ENCODE results near the gene SNAPC4.
"Not testable (repeated sequence)": the region's sequence is repeated elsewhere in the genome, so short reads cannot be mapped to it uniquely, and the experiment has no call there.

Gene SNAPC4

GRCh38 chr9:136433849-136434579 is 34.0 kb upstream of the SNAPC4 start:
- no peak for DNase-seq (ENCODE audit: low read depth in 1 of 2, low spot score in 1 of 2)

GRCh38 chr9:136433043-136433715 is 33.2 kb upstream of the SNAPC4 start:
- no peak for DNase-seq (ENCODE audit: low read depth in 1 of 2, low spot score in 1 of 2)

- DNase-seq (ENCODE audit: low read depth in 1 of 2, low spot score in 1 of 2): no peak
Measured at GRCh38 chr9:136432591-136432990, 32.6 kb upstream of the SNAPC4 start.

- DNase-seq (ENCODE audit: low read depth in 1 of 2, low spot score in 1 of 2): no peak
Measured at GRCh38 chr9:136431782-136432350, 31.9 kb upstream of the SNAPC4 start.

GRCh38 chr9:136430588-136431234 is 30.7 kb upstream of the SNAPC4 start:
- no peak for DNase-seq (ENCODE audit: low read depth in 1 of 2, low spot score in 1 of 2)

GRCh38 chr9:136429683-136430491 is 29.9 kb upstream of the SNAPC4 start:
- no peak for DNase-seq (ENCODE audit: low read depth in 1 of 2, low spot score in 1 of 2)

- DNase-seq (ENCODE audit: low read depth in 1 of 2, low spot score in 1 of 2): no peak
Measured at GRCh38 chr9:136429075-136429628, 29.2 kb upstream of the SNAPC4 start.

- no peak for DNase-seq (ENCODE audit: low read depth in 1 of 2, low spot score in 1 of 2)
Measured at GRCh38 chr9:136426787-136427186, 26.8 kb upstream of the SNAPC4 start.

- DNase-seq (ENCODE audit: low read depth in 1 of 2, low spot score in 1 of 2): not testable (repeated sequence)
Measured at GRCh38 chr9:136425367-136425766, 25.4 kb upstream of the SNAPC4 start.

- no peak for DNase-seq (ENCODE audit: low read depth in 1 of 2, low spot score in 1 of 2)
Measured at GRCh38 chr9:136424750-136425362, 24.9 kb upstream of the SNAPC4 start.

- no peak for DNase-seq (ENCODE audit: low read depth in 1 of 2, low spot score in 1 of 2)
Measured at GRCh38 chr9:136423432-136424146, 23.6 kb upstream of the SNAPC4 start.

- no peak for DNase-seq (ENCODE audit: low read depth in 1 of 2, low spot score in 1 of 2)
Measured at GRCh38 chr9:136422876-136423275, 22.9 kb upstream of the SNAPC4 start.

GRCh38 chr9:136421791-136422190 is 21.8 kb upstream of the SNAPC4 start:
- no peak for DNase-seq (ENCODE audit: low read depth in 1 of 2, low spot score in 1 of 2)

- no peak for DNase-seq (ENCODE audit: low read depth in 1 of 2, low spot score in 1 of 2)
Measured at GRCh38 chr9:136419092-136419420, 19.1 kb upstream of the SNAPC4 start.

- no peak for DNase-seq (ENCODE audit: low read depth in 1 of 2, low spot score in 1 of 2)
Measured at GRCh38 chr9:136418182-136419091, 18.5 kb upstream of the SNAPC4 start.

- no peak for DNase-seq (ENCODE audit: low read depth in 1 of 2, low spot score in 1 of 2)
Measured at GRCh38 chr9:136416914-136417313, 16.9 kb upstream of the SNAPC4 start.

GRCh38 chr9:136416427-136416826 is 16.5 kb upstream of the SNAPC4 start:
- no peak for DNase-seq (ENCODE audit: low read depth in 1 of 2, low spot score in 1 of 2)

- no peak for DNase-seq (ENCODE audit: low read depth in 1 of 2, low spot score in 1 of 2)
Measured at GRCh38 chr9:136412962-136413361, 13.0 kb upstream of the SNAPC4 start.

GRCh38 chr9:136411378-136411777 is 11.4 kb upstream of the SNAPC4 start:
- no peak for DNase-seq (ENCODE audit: low read depth in 1 of 2, low spot score in 1 of 2)
